Bronchial epithelial cell (primary cell): ENCODE data around the gene SNU13. TPM values are rescaled to one million over a fixed set of nuclear protein-coding genes. Genes with fewer than 3 reads are reported as not detected.

Experiments
- DNase-seq: peaks from one replicate; pipeline ENCODE4 v3.0.0-alpha.2; 2010; ENCODE audit warnings: low read depth
- FAIRE-seq: peaks from 2 replicates; lab custom pipeline; 2011; peaks lifted over from hg19 to GRCh38; lab: Jason Lieb, UNC
- H3K27me3 ChIP-seq: 2 replicates; pipeline ENCODE4 v1.5.1; 2011; ENCODE audit warnings: low read length; ENCODE audit not compliant: control insufficient read depth, insufficient read depth
- H3K36me3 ChIP-seq: 2 replicates; pipeline ENCODE4 v1.5.1; 2011; ENCODE audit warnings: low read length; ENCODE audit not compliant: control insufficient read depth, insufficient read depth
- H3K4me3 ChIP-seq: 2 replicates; pipeline ENCODE4 v1.5.1; 2011; ENCODE audit warnings: mild to moderate bottlenecking, low read depth, low read length, control low read depth
- total RNA-seq: library from RNA; depleted of rRNA; stranded (reverse); fragments of >200 nt; gene quantifications from 2 replicates; pipeline ENCODE4 v1.2.1, GENCODE V29; 2014
- TF ChIP-seq, protein P1 (sequence below): IDR thresholded peaks from 2 replicates; pipeline ENCODE4 v1.5.1; 2011; ENCODE audit warnings: mild to moderate bottlenecking, moderate library complexity, low read length, control low read depth, inconsistent platforms; ENCODE audit not compliant: insufficient read depth, severe bottlenecking

The SNU13 gene
- total RNA-seq, 1 donor from 2014 or later, result 95.6 TPM

GRCh38 chr22:41683616-41684015, 5.1 kb downstream of the SNU13 start:
- H3K27me3 ChIP-seq, result no peaks in the 10 kb centered on the region
- TF ChIP-seq, protein P1, sequence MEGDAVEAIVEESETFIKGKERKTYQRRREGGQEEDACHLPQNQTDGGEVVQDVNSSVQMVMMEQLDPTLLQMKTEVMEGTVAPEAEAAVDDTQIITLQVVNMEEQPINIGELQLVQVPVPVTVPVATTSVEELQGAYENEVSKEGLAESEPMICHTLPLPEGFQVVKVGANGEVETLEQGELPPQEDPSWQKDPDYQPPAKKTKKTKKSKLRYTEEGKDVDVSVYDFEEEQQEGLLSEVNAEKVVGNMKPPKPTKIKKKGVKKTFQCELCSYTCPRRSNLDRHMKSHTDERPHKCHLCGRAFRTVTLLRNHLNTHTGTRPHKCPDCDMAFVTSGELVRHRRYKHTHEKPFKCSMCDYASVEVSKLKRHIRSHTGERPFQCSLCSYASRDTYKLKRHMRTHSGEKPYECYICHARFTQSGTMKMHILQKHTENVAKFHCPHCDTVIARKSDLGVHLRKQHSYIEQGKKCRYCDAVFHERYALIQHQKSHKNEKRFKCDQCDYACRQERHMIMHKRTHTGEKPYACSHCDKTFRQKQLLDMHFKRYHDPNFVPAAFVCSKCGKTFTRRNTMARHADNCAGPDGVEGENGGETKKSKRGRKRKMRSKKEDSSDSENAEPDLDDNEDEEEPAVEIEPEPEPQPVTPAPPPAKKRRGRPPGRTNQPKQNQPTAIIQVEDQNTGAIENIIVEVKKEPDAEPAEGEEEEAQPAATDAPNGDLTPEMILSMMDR, result no peak
- FAIRE-seq, result no peak
- DNase-seq, result no peak
- no peak overlapping the region for H3K4me3 ChIP-seq
- peaks cover 12% of the 10 kb centered on the region for H3K36me3 ChIP-seq

DNA sequence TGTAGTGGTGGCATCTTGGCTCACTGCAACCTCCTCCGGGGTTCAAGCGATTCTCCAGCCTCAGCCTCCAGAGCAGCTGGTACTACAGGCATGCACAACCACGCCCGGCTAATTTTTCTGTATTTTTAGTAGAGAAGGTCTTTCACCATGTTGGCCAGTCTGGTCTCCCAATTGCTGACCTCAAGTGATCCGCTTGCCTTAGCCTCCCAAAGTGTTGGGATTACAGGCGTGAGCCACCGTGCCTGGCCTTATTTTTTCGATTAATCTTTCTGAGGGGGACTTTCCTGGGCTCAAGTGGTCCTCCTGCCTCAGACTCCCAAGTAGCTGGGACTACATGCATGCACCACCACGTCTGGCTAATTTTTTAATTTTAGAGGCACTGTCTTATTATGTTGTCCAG, 5.6 kb downstream of the SNU13 start:
- TF ChIP-seq, protein P1, result no peak
- H3K4me3 ChIP-seq, result peak overlapping the region; percentile 88
- FAIRE-seq (no peak), DNase-seq (no peak)
- H3K27me3 ChIP-seq, result no peaks in the 10 kb centered on the region
- peaks cover 17% of the 10 kb centered on the region for H3K36me3 ChIP-seq

- FAIRE-seq (no peak), DNase-seq (peak; percentile 68)
- peaks cover 17% of the 10 kb centered on the region for H3K36me3 ChIP-seq
- no peaks in the 10 kb centered on the region for H3K27me3 ChIP-seq
- TF ChIP-seq, protein P1, result no peak
- H3K4me3 ChIP-seq, result peak overlapping the region; percentile 88
Measured at GRCh38 chr22:41682033-41682807, 6.4 kb downstream of the SNU13 start.

GRCh38 chr22:41681616-41682015, 7.1 kb downstream of the SNU13 start:
- FAIRE-seq, result no peak
- TF ChIP-seq, protein P1, result no peak
- Histone ChIP-seq H3K36me3 (peaks cover 17% of the 10 kb centered on the region), H3K27me3 (no peaks in the 10 kb centered on the region), H3K4me3 (peak overlapping the region; percentile 88)
- no peak for DNase-seq

- DNase-seq, result no peak
- no peak for FAIRE-seq
- no peaks in the 10 kb centered on the region for H3K27me3 ChIP-seq
- H3K36me3 ChIP-seq, result peaks cover 22% of the 10 kb centered on the region
- TF ChIP-seq, protein P1, result no peak
- H3K4me3 ChIP-seq, result no peak overlapping the region
Measured at GRCh38 chr22:41676134-41676533, 12.5 kb downstream of the SNU13 start.
